ENCODE data around the gene ACIN1. TPM values are rescaled to one million over a fixed set of nuclear protein-coding genes. Genes with fewer than 3 reads are reported as not detected.
A peak's percentile ranks its signal among the peaks of the same experiment; 100 is the strongest.

ACIN1 gene
- total and polyA plus RNA-seq, 12 donors: 73.1 to 431 (median 133) TPM

GRCh38 chr14:23123419-23123818 is 28.5 kb upstream of the ACIN1 start:
- Histone ChIP-seq H3K4me3 (no peak overlapping the region), H3K9me3 (replicated peaks in 1 of 3) (no peaks in the 10 kb centered on the region), H3K4me1 (replicated peaks in 1 of 2) (peaks cover 0 to 16% of the 10 kb centered on the region in 2 donors), H3K27me3 (no peaks in the 10 kb centered on the region), H3K27ac (no peak overlapping the region), H3K36me3 (replicated peaks in 1 of 2) (peaks cover 0 to 8% of the 10 kb centered on the region in 2 donors)
- TF ChIP-seq POLR2A (IDR thresholded peaks at IDR 0.05) (no peak), CTCF (IDR thresholded peaks at IDR 0.05) (no peak)
- WGBS, 4 donors: 29 to 44% (median 37%) methylated on average over 3 to 8 of the region's 8 CpGs
- peak; percentile 66 to 92 (median 78) for DNase-seq
- intact Hi-C loops (cut with DNase I): loop anchor here in 1 of 2 donors (10.0 kb wide), 1 partner anchor 171 kb away; no protein-coding TSS in a partner anchor

DNA sequence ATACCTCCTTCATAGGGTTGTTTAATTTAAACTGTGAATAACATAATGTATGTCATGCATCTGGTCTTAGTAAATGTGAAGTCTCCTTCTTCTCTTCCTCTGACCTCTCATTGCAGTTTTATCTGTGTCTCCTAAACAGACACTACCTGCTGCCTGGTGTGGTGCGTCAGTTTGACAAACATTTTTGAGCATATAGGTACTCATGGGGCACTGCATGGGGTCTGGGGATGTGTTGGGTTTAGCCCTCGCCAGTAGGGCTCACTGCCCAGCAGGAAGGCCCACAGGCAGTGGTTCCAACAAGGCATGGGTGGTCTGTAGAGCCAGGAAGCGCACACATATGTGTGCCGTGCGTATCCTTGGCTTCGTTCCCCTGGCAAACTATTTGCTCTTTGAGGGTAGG is 27.1 kb upstream of the ACIN1 start:
- Histone ChIP-seq H3K4me1 (replicated peaks in 1 of 2) (peaks cover 0 to 16% of the 10 kb centered on the region in 2 donors), H3K27me3 (no peaks in the 10 kb centered on the region), H3K27ac (peak overlapping the region in 2 of 5 donors; percentile 30 to 70), H3K9me3 (replicated peaks in 1 of 3) (no peaks in the 10 kb centered on the region), H3K36me3 (replicated peaks in 1 of 2) (no peaks in the 10 kb centered on the region), H3K4me3 (no peak overlapping the region)
- TF ChIP-seq CTCF (IDR thresholded peaks at IDR 0.05) (no peak), POLR2A (IDR thresholded peaks at IDR 0.05) (no peak)
- no peak for DNase-seq
- 93 to 96% (median 93%) methylated on average over 6 of the region's 6 CpGs for WGBS, 4 donors
- intact Hi-C loops (cut with DNase I): loop anchor here in 1 of 2 donors (10.0 kb wide), 1 partner anchor 173 kb away; no protein-coding TSS in a partner anchor

GRCh38 chr14:23121361-23121771 is 26.4 kb upstream of the ACIN1 start:
- H3K27ac ChIP-seq: peak overlapping the region in 2 of 5 donors; percentile 55 to 70
- intact Hi-C loops (cut with DNase I): loop anchor here (2.0 to 10.0 kb wide), 2 partner anchors 65 to 173 kb away; no protein-coding TSS in a partner anchor

More at GRCh38 chr14:23121361-23121771, 26.4 kb upstream of the ACIN1 start:
- Histone ChIP-seq H3K27me3 (no peaks in the 10 kb centered on the region), H3K4me1 (replicated peaks in 1 of 2) (peaks cover 0 to 16% of the 10 kb centered on the region in 2 donors), H3K9me3 (replicated peaks in 1 of 3) (no peaks in the 10 kb centered on the region), H3K36me3 (replicated peaks in 1 of 2) (no peaks in the 10 kb centered on the region), H3K4me3 (no peak overlapping the region)
- TF ChIP-seq POLR2A (IDR thresholded peaks at IDR 0.05): no peak
- no peak for TF ChIP-seq CTCF (IDR thresholded peaks at IDR 0.05)
- WGBS, 4 donors: 19 to 32% (median 21%) methylated on average over 6 of the region's 6 CpGs
- peak; percentile 49 to 78 (median 60) for DNase-seq
